Vagina (tissue), 2 donors: ENCODE data around the gene NFIA.

Source experiments
- POLR2AphosphoS5 ChIP-seq, 2 donors: sonication (generic); formaldehyde crosslinking; IDR thresholded peaks; one replicate each; pipeline ENCODE4 v1.9.0; 2017; ENCODE audit warnings: antibody characterized with exemption in 2 of 2, mild to moderate bottlenecking in 2 of 2, low read depth in 1 of 2; ENCODE audit not compliant: insufficient read depth in 1 of 2
- TF ChIP-seq, protein P1 (sequence below), 3 experiments: fragments of 450-650 bp in 2 of 3; fragments of 200-600 bp in 1 of 3; sonication (generic) in 1 of 3; IDR thresholded peaks; one replicate each; pipeline ENCODE4 v1.5.1; 2017 to 2019; ENCODE audit warnings: antibody characterized with exemption in 3 of 3, mild to moderate bottlenecking in 2 of 3, moderate library complexity in 2 of 3

DNA sequence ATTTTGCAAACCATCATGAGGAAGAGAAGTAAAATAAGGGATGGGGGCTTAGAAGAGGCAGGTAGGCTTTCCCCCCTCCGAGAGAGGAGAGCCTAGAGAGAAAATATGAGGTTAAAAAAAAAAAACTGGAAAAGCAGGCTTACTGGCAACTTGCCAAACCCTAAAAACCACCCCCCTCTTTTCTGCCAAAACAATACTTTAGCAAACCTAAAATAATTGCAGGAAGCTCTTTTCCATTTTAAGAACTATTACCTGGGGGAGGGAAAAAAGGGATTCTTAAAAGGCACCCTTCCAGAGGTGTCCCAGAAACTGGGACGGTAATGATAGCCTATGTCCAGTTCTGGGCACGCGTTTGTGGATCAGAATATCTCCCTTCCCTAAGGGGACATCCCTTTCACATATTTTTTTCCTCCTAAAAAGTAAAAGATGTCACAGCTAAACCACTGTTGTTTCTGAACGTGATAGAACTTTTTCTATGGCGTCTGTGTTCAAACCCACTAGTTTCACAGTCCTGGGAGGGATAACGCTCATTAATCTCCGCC lies 1.1 kb upstream of the NFIA start:
- TF ChIP-seq POLR2AphosphoS5 (IDR thresholded peaks at IDR 0.05; ENCODE audit: insufficient read depth in 1 of 2, low read depth in 1 of 2): no peak
- TF ChIP-seq, protein P1, sequence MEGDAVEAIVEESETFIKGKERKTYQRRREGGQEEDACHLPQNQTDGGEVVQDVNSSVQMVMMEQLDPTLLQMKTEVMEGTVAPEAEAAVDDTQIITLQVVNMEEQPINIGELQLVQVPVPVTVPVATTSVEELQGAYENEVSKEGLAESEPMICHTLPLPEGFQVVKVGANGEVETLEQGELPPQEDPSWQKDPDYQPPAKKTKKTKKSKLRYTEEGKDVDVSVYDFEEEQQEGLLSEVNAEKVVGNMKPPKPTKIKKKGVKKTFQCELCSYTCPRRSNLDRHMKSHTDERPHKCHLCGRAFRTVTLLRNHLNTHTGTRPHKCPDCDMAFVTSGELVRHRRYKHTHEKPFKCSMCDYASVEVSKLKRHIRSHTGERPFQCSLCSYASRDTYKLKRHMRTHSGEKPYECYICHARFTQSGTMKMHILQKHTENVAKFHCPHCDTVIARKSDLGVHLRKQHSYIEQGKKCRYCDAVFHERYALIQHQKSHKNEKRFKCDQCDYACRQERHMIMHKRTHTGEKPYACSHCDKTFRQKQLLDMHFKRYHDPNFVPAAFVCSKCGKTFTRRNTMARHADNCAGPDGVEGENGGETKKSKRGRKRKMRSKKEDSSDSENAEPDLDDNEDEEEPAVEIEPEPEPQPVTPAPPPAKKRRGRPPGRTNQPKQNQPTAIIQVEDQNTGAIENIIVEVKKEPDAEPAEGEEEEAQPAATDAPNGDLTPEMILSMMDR (IDR thresholded peaks at IDR 0.05): no peak
